ENCODE measurements around the gene SLC6A1.

SLC6A1 gene

GRCh38 chr3:10992017-10992942 lies at the start of gene SLC6A1:
Gene SLC6A1 (plus strand): TSS chr3:10992748. CDS start chr3:11017212, 24,464 bp downstream.
- DNase-seq (ENCODE audit: low read depth, low spot score), result peak; percentile 57

GRCh38 chr3:10944866-10945265 lies 47.7 kb upstream of the SLC6A1 start:
- no peak for DNase-seq (ENCODE audit: low read depth, low spot score)

GRCh38 chr3:10945683-10946287 lies 46.8 kb upstream of the SLC6A1 start:
- peak; percentile 56 for DNase-seq (ENCODE audit: low read depth, low spot score)

GRCh38 chr3:10946526-10946925 lies 46.0 kb upstream of the SLC6A1 start:
- DNase-seq (ENCODE audit: low read depth, low spot score), result no peak

- DNase-seq (ENCODE audit: low read depth, low spot score), result no peak
Measured at GRCh38 chr3:10948326-10948725, 44.2 kb upstream of the SLC6A1 start.

GRCh38 chr3:10949197-10949596 lies 43.4 kb upstream of the SLC6A1 start:
- DNase-seq (ENCODE audit: low read depth, low spot score), result no peak

GRCh38 chr3:10950476-10951294 lies 41.9 kb upstream of the SLC6A1 start:
- DNase-seq (ENCODE audit: low read depth, low spot score), result peak; percentile 15

- no peak for DNase-seq (ENCODE audit: low read depth, low spot score)
Measured at GRCh38 chr3:10951295-10951926, 41.1 kb upstream of the SLC6A1 start.

GRCh38 chr3:10952525-10952924 lies 40.0 kb upstream of the SLC6A1 start:
- DNase-seq (ENCODE audit: low read depth, low spot score), result no peak

- DNase-seq (ENCODE audit: low read depth, low spot score), result no peak
Measured at GRCh38 chr3:10954740-10955139, 37.8 kb upstream of the SLC6A1 start.

GRCh38 chr3:10955711-10956453 lies 36.7 kb upstream of the SLC6A1 start:
- no peak for DNase-seq (ENCODE audit: low read depth, low spot score)

- no peak for DNase-seq (ENCODE audit: low read depth, low spot score)
Measured at GRCh38 chr3:10956531-10956930, 36.0 kb upstream of the SLC6A1 start.

- DNase-seq (ENCODE audit: low read depth, low spot score), result no peak
Measured at GRCh38 chr3:10956986-10957385, 35.6 kb upstream of the SLC6A1 start.

GRCh38 chr3:10957976-10958749 lies 34.4 kb upstream of the SLC6A1 start:
- no peak for DNase-seq (ENCODE audit: low read depth, low spot score)

GRCh38 chr3:10960255-10960654 lies 32.3 kb upstream of the SLC6A1 start:
- no peak for DNase-seq (ENCODE audit: low read depth, low spot score)

GRCh38 chr3:10961921-10962320 lies 30.6 kb upstream of the SLC6A1 start:
- no peak for DNase-seq (ENCODE audit: low read depth, low spot score)

GRCh38 chr3:10962481-10963036 lies 30.0 kb upstream of the SLC6A1 start:
- DNase-seq (ENCODE audit: low read depth, low spot score), result no peak

- no peak for DNase-seq (ENCODE audit: low read depth, low spot score)
Measured at GRCh38 chr3:10964537-10965167, 27.9 kb upstream of the SLC6A1 start.

GRCh38 chr3:10968401-10968800 lies 24.1 kb upstream of the SLC6A1 start:
- no peak for DNase-seq (ENCODE audit: low read depth, low spot score)

Data from iPS DF 19.7 (cell line).